Activated CD8-positive, alpha-beta memory T cell treated with anti-CD3 and anti-CD28 coated beads, Interleukin-2, amount 50 U/mL, for 1 hour (primary cell): ENCODE measurements around the gene HIRA.
"Not testable (repeated sequence)": the region's sequence is repeated elsewhere in the genome, so short reads cannot be mapped to it uniquely, and the experiment has no call there.

Experiments used
- DNase-seq: peaks from one replicate; pipeline ENCODE4 v3.0.0-alpha.2; 2020; ENCODE audit errors: extremely low read depth

HIRA gene

GRCh38 chr22:19440411-19441195 is 9.1 kb upstream of the HIRA start:
- DNase-seq = no peak

DNA sequence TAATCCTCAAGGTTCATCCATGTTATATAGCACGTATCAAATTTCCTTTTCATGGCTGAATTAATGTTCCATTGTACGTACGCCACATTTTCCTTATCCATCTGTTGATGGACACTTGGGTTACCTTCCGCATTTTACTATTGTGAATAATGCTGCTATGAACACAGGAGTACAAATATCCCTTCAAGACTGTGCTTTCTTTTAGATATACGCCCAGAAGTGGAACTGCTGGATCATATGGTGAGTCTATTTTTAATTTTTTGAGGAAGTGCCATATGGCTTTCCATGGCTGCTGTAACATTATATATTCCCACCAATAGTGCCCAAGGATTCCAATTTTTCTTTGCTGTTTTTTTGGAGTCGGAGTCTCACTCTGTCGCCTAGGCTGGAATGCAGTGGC is 6.8 kb upstream of the HIRA start:
- DNase-seq = no peak

- DNase-seq = not testable (repeated sequence)
Measured at GRCh38 chr22:19436444-19437161, 5.1 kb upstream of the HIRA start.

GRCh38 chr22:19434829-19435580 is 3.5 kb upstream of the HIRA start:
- no peak for DNase-seq

- DNase-seq = no peak
Measured at GRCh38 chr22:19434401-19434800, 2.9 kb upstream of the HIRA start.

DNA sequence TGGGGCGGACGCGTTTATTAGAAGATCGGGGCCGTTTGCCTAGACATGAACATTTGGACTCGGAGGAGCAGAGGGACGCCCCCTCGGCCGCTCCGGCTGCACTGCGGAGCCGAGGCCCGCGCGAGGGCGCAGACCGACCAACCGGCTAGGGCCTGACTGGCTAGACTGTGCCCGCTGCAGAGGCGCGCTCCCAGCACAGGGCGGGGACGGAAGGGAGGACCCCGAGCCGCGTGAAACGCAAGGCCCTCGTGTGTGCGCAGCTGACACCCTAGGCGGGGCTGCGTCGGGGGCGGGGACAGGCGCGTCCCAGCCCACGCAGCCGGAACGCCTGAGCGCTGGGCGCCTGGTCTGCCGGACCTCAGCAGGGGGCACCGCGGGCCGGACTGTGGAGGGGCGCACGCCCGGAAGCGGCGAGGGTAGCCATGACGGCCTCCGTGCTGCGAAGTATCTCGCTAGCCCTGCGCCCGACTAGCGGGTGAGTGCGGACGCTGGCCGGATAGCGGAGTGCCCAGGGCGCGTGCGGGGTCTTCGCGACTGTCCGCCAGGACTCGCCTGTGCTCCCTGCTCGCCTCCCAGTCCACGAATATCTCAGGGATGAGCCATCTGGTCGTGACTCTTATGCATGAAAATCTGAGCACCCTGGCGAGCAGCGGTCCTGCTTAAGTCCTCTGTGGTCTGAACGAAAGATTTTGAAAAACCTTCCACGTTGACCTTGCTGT is 759 bp upstream of the HIRA start, which contains the start of gene MRPL40:
MRPL40 (plus strand) TSS at position 413 of the 719 bp plus-strand sequence; CDS start at position 423, 10 bp downstream.
- peak; percentile 54 for DNase-seq

- no peak for DNase-seq
Measured at GRCh38 chr22:19430890-19431541, 517 bp downstream of the HIRA start.

DNA sequence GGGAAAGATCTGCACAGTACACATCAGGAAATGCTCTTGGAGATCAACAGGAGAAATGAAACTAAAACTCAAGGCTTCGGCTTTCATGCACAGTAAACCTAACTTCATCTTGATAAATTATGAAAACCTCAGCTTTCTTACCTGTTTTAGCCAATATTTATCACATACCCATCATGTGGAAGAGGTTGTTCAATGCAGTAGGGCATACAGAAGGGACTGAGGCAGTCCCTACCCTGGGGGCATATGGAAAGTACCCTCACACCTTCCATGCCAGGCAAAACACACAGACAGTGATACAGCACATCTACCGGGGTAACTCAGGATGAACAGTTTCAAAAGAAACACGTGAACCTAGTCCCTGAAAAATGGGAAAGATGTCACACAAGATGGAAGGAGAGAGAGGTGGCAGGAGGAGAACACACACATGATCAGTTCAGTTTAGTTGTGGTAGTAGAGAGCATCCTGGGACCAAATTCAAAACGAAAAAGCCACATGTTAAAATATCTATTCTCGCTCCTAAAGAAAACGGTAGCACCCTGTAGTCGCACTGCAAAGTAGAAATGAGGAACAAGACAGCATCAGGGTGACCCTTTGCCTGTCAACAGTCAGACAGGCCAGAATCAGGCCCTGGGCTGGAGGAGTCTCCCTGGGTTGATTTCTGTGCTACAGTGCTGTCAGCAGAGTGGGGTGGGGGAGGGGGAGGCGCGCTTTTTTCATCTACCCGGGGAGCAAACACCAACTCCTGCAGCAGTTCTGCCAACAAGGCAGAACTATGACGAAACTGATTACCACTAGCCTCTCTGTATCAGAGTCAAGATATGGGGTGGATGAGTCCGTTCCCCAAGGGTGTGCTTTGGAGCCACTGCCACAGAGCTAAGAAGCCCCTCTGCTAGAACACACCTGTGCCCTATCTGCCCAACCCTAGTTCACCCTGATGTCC is 1.3 kb downstream of the HIRA start:
- no peak for DNase-seq

GRCh38 chr22:19424186-19424500 is 7.4 kb downstream of the HIRA start:
- no peak for DNase-seq

- DNase-seq = no peak
Measured at GRCh38 chr22:19422440-19423301, 8.9 kb downstream of the HIRA start.

- DNase-seq = no peak
Measured at GRCh38 chr22:19420321-19420720, 11.2 kb downstream of the HIRA start.

DNA sequence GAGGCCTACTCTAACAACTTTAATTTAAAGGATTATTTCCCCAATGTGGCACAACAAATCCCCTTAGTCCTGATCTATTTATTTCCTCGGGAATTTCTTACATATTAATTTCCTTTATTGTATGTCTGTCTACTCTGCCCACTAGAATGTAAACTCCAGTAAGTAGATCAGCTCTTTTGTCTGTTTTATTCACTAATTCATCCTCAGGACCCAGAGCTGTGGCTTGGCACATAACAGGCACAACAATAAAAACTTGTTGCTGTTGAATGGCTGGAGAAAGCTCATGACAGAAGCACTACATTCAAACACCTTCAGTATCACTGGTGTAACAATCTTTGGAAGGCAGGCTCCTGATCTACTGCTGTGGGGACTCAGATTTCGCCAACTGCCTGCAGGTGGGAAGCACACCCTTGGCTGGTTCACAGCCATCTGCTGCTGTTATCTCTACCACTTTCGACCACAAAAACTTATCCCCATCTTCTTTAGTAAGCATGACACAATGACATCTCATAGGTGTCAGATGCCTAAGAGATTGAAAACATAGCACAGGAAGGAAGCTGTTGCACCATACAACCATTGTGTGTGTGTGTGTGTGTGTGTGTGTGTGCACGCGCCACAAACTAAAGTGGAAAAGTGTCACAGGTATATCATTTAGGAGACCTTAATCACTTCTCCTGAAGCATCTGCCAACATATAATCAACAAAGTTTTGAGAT is 11.9 kb downstream of the HIRA start:
- no peak for DNase-seq

DNA sequence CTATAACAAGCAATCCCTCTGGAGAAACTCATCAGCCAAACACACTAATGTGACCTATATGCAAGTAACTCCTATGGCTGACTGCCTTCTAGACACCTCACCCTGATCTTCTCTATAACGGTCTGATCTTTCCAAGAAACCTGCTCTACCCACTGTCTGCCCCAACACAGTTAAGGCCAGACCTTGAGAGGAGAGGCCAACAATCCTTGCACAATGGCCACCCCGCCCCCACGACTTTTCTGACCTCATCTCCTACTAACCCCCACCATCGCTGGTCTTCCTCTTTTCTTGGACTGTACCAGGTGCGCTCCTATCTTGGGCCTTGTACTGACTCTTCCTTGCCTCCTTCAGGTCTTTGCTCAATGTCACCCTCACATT is 12.5 kb downstream of the HIRA start:
- DNase-seq = no peak

DNA sequence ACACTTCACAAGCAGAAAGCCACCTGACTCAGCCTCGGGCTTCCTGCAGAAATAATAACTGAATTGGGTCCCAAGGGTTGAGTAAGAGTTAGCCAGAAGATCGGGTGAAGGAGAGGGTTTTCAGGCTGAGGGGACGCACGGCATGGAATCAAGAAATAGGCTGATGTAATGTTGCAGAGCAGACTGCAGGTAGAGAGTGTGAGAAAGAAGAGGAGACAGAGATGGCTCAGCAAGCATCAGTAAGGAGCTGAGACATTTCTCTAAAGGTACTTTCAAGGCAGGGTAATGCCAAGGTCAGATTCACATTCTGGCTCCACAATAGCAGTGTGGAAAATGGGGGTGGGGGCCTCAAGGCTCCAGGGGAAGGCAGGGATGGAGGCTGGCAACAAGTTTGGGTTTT is 18.6 kb downstream of the HIRA start:
- DNase-seq = no peak

GRCh38 chr22:19412478-19412877 is 19.1 kb downstream of the HIRA start:
- DNase-seq = no peak

- DNase-seq = no peak
Measured at GRCh38 chr22:19411690-19412045, 19.9 kb downstream of the HIRA start.

- DNase-seq = no peak
Measured at GRCh38 chr22:19410941-19411689, 20.4 kb downstream of the HIRA start.
